Peyer's patch (tissue), 4 donors: ENCODE measurements around the gene SPRR1A. TPM values are rescaled to one million over a fixed set of nuclear protein-coding genes. Genes with fewer than 3 reads are reported as not detected.

Experiments used
- DNase-seq, 3 donors: peaks; one replicate each; pipeline ENCODE4 v3.0.0-alpha.2; 2017 to 2019
- H3K27ac ChIP-seq, 4 donors: fragments of 200-600 bp; sonication (generic); one replicate each; pipeline ENCODE4 v1.5.1; 2016 to 2019
- H3K27me3 ChIP-seq, 2 donors: fragments of 200-600 bp; sonication (generic); one replicate each; pipeline ENCODE4 v1.5.1; 2019
- H3K36me3 ChIP-seq, 3 donors: fragments of 200-600 bp; sonication (generic); one replicate each; pipeline ENCODE4 v1.5.1; 2016 to 2019
- H3K4me1 ChIP-seq, 4 donors: fragments of 200-600 bp; sonication (generic); one replicate each; pipeline ENCODE4 v1.5.1; 2016 to 2019
- H3K4me3 ChIP-seq, 4 donors: fragments of 200-600 bp; sonication (generic); 1 replicate in 3 of 4; 2 replicates in 1 of 4; pipeline ENCODE4 v1.5.1; 2016 to 2019; ENCODE audit warnings: mild to moderate bottlenecking in 1 of 4
- H3K9me3 ChIP-seq, 4 donors: fragments of 200-600 bp; sonication (generic); one replicate each; pipeline ENCODE4 v1.5.1; 2016 to 2019; ENCODE audit warnings: mild to moderate bottlenecking in 1 of 4
- CTCF ChIP-seq, 6 experiments: fragments of 450-650 bp in 4 of 6; fragments of 200-600 bp in 2 of 6; sonication (generic) in 1 of 6; IDR thresholded peaks; one replicate each; pipeline ENCODE4 v1.5.1; 2017 to 2019; ENCODE audit warnings: antibody characterized with exemption in 6 of 6, mild to moderate bottlenecking in 3 of 6, moderate library complexity in 1 of 6
- POLR2A ChIP-seq, 2 donors: fragments of 450-650 bp; IDR thresholded peaks; one replicate each; pipeline ENCODE4 v1.5.1; 2017; ENCODE audit warnings: antibody characterized with exemption in 2 of 2, mild to moderate bottlenecking in 2 of 2, moderate library complexity in 2 of 2
- small RNA-seq, 2 donors: library from RNA; depleted of rRNA; stranded (forward); fragments of <200 nt; gene quantifications; one replicate each; pipeline ENCODE3, GENCODE V24; 2016
- total RNA-seq, 4 donors: library from RNA; depleted of rRNA; stranded (reverse); fragments of >200 nt; gene quantifications; one replicate each; pipeline ENCODE4 v1.1.0, GENCODE V29; 2016

The SPRR1A gene
- total RNA-seq, 4 donors from 2014 or later: not detected

- Histone ChIP-seq H3K9me3 (no peaks in the 10 kb centered on the region), H3K4me1 (no peaks in the 10 kb centered on the region), H3K4me3 (no peak overlapping the region), H3K36me3 (no peaks in the 10 kb centered on the region), H3K27ac (no peak overlapping the region), H3K27me3 (no peaks in the 10 kb centered on the region)
- no peak for DNase-seq
- TF ChIP-seq CTCF (IDR thresholded peaks at IDR 0.05) (no peak), POLR2A (IDR thresholded peaks at IDR 0.05) (no peak)
Measured at GRCh38 chr1:153028766-153029165, 44.9 kb downstream of the SPRR1A start.

GRCh38 chr1:153030895-153031294 is 47.0 kb downstream of the SPRR1A start, which contains the start of gene SPRR1B:
Gene SPRR1B (plus strand): TSS chr1:153031203. CDS start chr1:153032346, 1,143 bp downstream.
- Histone ChIP-seq H3K27ac (no peak within 1 kb of the TSS), H3K27me3 (no peaks in the 10 kb centered on the region), H3K9me3 (no peaks in the 10 kb centered on the region), H3K36me3 (no peaks in the 10 kb centered on the region), H3K4me3 (no peak within 1 kb of the TSS), H3K4me1 (no peaks in the 10 kb centered on the region)
- DNase-seq: no peak
- TF ChIP-seq POLR2A (IDR thresholded peaks at IDR 0.05) (no peak), CTCF (IDR thresholded peaks at IDR 0.05) (no peak)

GRCh38 chr1:153032073-153032472 is 48.2 kb downstream of the SPRR1A start:
- no peaks in the 10 kb centered on the region for H3K36me3 ChIP-seq
- no peak overlapping the region for H3K4me3 ChIP-seq
- H3K27me3 ChIP-seq: no peaks in the 10 kb centered on the region
- H3K9me3 ChIP-seq: no peaks in the 10 kb centered on the region
- TF ChIP-seq CTCF (IDR thresholded peaks at IDR 0.05) (no peak), POLR2A (IDR thresholded peaks at IDR 0.05) (no peak)
- H3K27ac ChIP-seq: no peak overlapping the region
- DNase-seq: no peak
- no peaks in the 10 kb centered on the region for H3K4me1 ChIP-seq

- Histone ChIP-seq H3K27me3 (no peaks in the 10 kb centered on the region), H3K4me1 (no peaks in the 10 kb centered on the region), H3K9me3 (no peaks in the 10 kb centered on the region), H3K4me3 (no peak overlapping the region), H3K27ac (no peak overlapping the region), H3K36me3 (no peaks in the 10 kb centered on the region)
- TF ChIP-seq POLR2A (IDR thresholded peaks at IDR 0.05) (no peak), CTCF (IDR thresholded peaks at IDR 0.05) (no peak)
- DNase-seq: no peak
Measured at GRCh38 chr1:153032677-153033308, 48.9 kb downstream of the SPRR1A start.

GRCh38 chr1:153035211-153035610 is 51.3 kb downstream of the SPRR1A start:
- Histone ChIP-seq H3K9me3 (no peaks in the 10 kb centered on the region), H3K36me3 (no peaks in the 10 kb centered on the region), H3K27me3 (no peaks in the 10 kb centered on the region), H3K27ac (no peak overlapping the region), H3K4me3 (no peak overlapping the region), H3K4me1 (no peaks in the 10 kb centered on the region)
- no peak for TF ChIP-seq POLR2A (IDR thresholded peaks at IDR 0.05)
- no peak for TF ChIP-seq CTCF (IDR thresholded peaks at IDR 0.05)
- DNase-seq: no peak

Small RNA genes within 50 kb of the gene (small RNA-seq; reads per million reads assigned to genes)
- gene AL356867.1 (0 reads per million in 2 donors), gene RF00322 (0 reads per million in 2 donors), gene SPRR1A (0 reads per million in 2 donors)

Other genes starting within 250 kb of the SPRR1A start
- not detected for gene KPRP, start 226.1 kb upstream of the SPRR1A start, total RNA-seq
- gene LCE1F, start 208.9 kb upstream of the SPRR1A start, total RNA-seq: not detected
- not detected for gene LCE1E, start 197.8 kb upstream of the SPRR1A start, total RNA-seq
- not detected for gene LCE1D, start 187.4 kb upstream of the SPRR1A start, total RNA-seq
- gene LCE1C, start 177.4 kb upstream of the SPRR1A start, total RNA-seq: not detected
- gene LCE1B, start 172.1 kb upstream of the SPRR1A start, total RNA-seq: not detected
- gene LCE1A, start 156.6 kb upstream of the SPRR1A start, total RNA-seq: not detected
- gene LCE6A, start 141.2 kb upstream of the SPRR1A start, total RNA-seq: not detected
- gene LCE7A, start 124.1 kb upstream of the SPRR1A start, total RNA-seq: not detected
- gene SMCP, start 105.8 kb upstream of the SPRR1A start, total RNA-seq: not detected
- gene IVL, start 75.5 kb upstream of the SPRR1A start, total RNA-seq: not detected
- gene SPRR5, start 36.9 kb upstream of the SPRR1A start, total RNA-seq: not detected
- gene SPRR4, start 13.4 kb upstream of the SPRR1A start, total RNA-seq: not detected
- 1 to 10 TPM in 1 of 4 donors, not detected in 3; 4.4 TPM for gene SPRR3, start 17.7 kb downstream of the SPRR1A start, total RNA-seq
- gene SPRR1B, start 47.1 kb downstream of the SPRR1A start, total RNA-seq: not detected
- not detected for gene SPRR2D, start 57.0 kb downstream of the SPRR1A start, total RNA-seq
- not detected for gene SPRR2A, start 73.4 kb downstream of the SPRR1A start, total RNA-seq
- gene SPRR2B, start 87.5 kb downstream of the SPRR1A start, total RNA-seq: not detected
- gene SPRR2E, start 110.4 kb downstream of the SPRR1A start, total RNA-seq: not detected
- gene SPRR2F, start 129.4 kb downstream of the SPRR1A start, total RNA-seq: not detected
- gene SPRR2G, start 166.8 kb downstream of the SPRR1A start, total RNA-seq: not detected
- gene LELP1, start 219.3 kb downstream of the SPRR1A start, total RNA-seq: not detected
- gene PRR9, start 233.5 kb downstream of the SPRR1A start, total RNA-seq: not detected